ENCODE results near the gene STXBP2.

The STXBP2 gene

GRCh38 chr19:7681340-7682174, 44.6 kb downstream of the STXBP2 start:
- DNase-seq, result peak; percentile 79

GRCh38 chr19:7682175-7682855, 45.4 kb downstream of the STXBP2 start:
- no peak for DNase-seq

GRCh38 chr19:7685546-7686445, 48.9 kb downstream of the STXBP2 start:
- no peak for DNase-seq

- no peak for DNase-seq
Observed at GRCh38 chr19:7687177-7687576, 50.3 kb downstream of the STXBP2 start.

- no peak for DNase-seq
Observed at GRCh38 chr19:7689165-7689564, 52.3 kb downstream of the STXBP2 start.

- no peak for DNase-seq
Observed at GRCh38 chr19:7690779-7691258, 53.9 kb downstream of the STXBP2 start.

- no peak for DNase-seq
Observed at GRCh38 chr19:7691497-7691896, 54.6 kb downstream of the STXBP2 start.

GRCh38 chr19:7692417-7693088, 55.6 kb downstream of the STXBP2 start:
- DNase-seq, result no peak

GRCh38 chr19:7694499-7694898, 57.6 kb downstream of the STXBP2 start:
- no peak for DNase-seq

Measured in effector CD4-positive, alpha-beta T cell (primary cell).